H9 (cell line): ENCODE results near the gene S100B. TPM values are rescaled to one million over a fixed set of nuclear protein-coding genes. Genes with fewer than 3 reads are reported as not detected.

Experiments used
- DNase-seq: peaks from one replicate; pipeline ENCODE4 v3.0.0-alpha.2; 2017
- H2AFZ ChIP-seq: one replicate; pipeline ENCODE4 v1.6.1; 2013; ENCODE audit warnings: mild to moderate bottlenecking, low read length, control low read depth, moderate library complexity
- H2AK5ac ChIP-seq: 2 replicates; pipeline ENCODE4 v1.6.1; 2013; ENCODE audit warnings: low read length, control low read depth, mixed read lengths; ENCODE audit not compliant: insufficient read length
- H2BK120ac ChIP-seq: one replicate; pipeline ENCODE4 v1.6.1; 2013; ENCODE audit warnings: low read depth, mild to moderate bottlenecking, low read length, control low read depth, inconsistent platforms; ENCODE audit not compliant: poor library complexity, severe bottlenecking
- H2BK12ac ChIP-seq: 2 replicates; pipeline ENCODE4 v1.6.1; 2013; ENCODE audit warnings: low read length, control low read depth, mixed read lengths, low read depth; ENCODE audit not compliant: insufficient read length
- H2BK15ac ChIP-seq: 2 replicates; pipeline ENCODE4 v1.6.1; 2013; ENCODE audit warnings: low read depth, low read length, control low read depth
- H2BK20ac ChIP-seq: one replicate; pipeline ENCODE4 v1.6.1; 2013; ENCODE audit warnings: low read depth, mild to moderate bottlenecking, low read length, control low read depth, inconsistent platforms; ENCODE audit not compliant: poor library complexity, severe bottlenecking
- H2BK5ac ChIP-seq: 2 replicates; pipeline ENCODE4 v1.6.1; 2013; ENCODE audit warnings: low read length, control low read depth, mixed read lengths; ENCODE audit not compliant: insufficient read length
- H3K14ac ChIP-seq: 2 replicates; pipeline ENCODE4 v1.6.1; 2013; ENCODE audit warnings: low read length, control low read depth; ENCODE audit not compliant: insufficient read depth
- H3K18ac ChIP-seq: 2 replicates; pipeline ENCODE4 v1.6.1; 2013; ENCODE audit warnings: low read depth, mild to moderate bottlenecking, mixed read lengths, low read length, control low read depth; ENCODE audit not compliant: insufficient read length
- H3K23ac ChIP-seq: 2 replicates; pipeline ENCODE4 v1.6.1; 2013; ENCODE audit warnings: low read length, control low read depth, mixed read lengths, low read depth; ENCODE audit not compliant: insufficient read length
- H3K23me2 ChIP-seq: 2 replicates; pipeline ENCODE4 v1.6.1; 2013; ENCODE audit warnings: low read depth, mild to moderate bottlenecking, mixed read lengths, low read length, control low read depth; ENCODE audit not compliant: insufficient read length, poor library complexity, severe bottlenecking
- H3K27ac ChIP-seq: 2 replicates; pipeline ENCODE4 v1.5.1; 2013; ENCODE audit warnings: low read length, control low read depth, mixed read lengths, low read depth; ENCODE audit not compliant: insufficient read length
- H3K27me3 ChIP-seq: 2 replicates; pipeline ENCODE4 v1.6.1; 2013; ENCODE audit warnings: low read length, control low read depth, inconsistent platforms; ENCODE audit not compliant: insufficient read depth
- H3K4ac ChIP-seq: 2 replicates; pipeline ENCODE4 v1.6.1; 2013; ENCODE audit warnings: low read depth, mild to moderate bottlenecking, control low read depth, inconsistent platforms, low read length, moderate library complexity
- H3K4me1 ChIP-seq: 2 replicates; pipeline ENCODE4 v1.6.1; 2013; ENCODE audit warnings: low read length, control low read depth, inconsistent platforms; ENCODE audit not compliant: insufficient read depth
- H3K4me2 ChIP-seq: 2 replicates; pipeline ENCODE4 v1.6.1; 2013; ENCODE audit warnings: low read length, control low read depth, mixed read lengths; ENCODE audit not compliant: insufficient read length, insufficient read depth
- H3K56ac ChIP-seq: 2 replicates; pipeline ENCODE4 v1.6.1; 2013; ENCODE audit warnings: low read depth, mild to moderate bottlenecking, mixed read lengths, low read length, control low read depth; ENCODE audit not compliant: insufficient read length
- H3K79me1 ChIP-seq: 2 replicates; pipeline ENCODE4 v1.6.1; 2013; ENCODE audit warnings: low read depth, mild to moderate bottlenecking, moderate library complexity, low read length, control low read depth, inconsistent platforms; ENCODE audit not compliant: insufficient read depth, poor library complexity, severe bottlenecking
- H3K79me2 ChIP-seq: 2 replicates; pipeline ENCODE4 v1.6.1; 2013; ENCODE audit warnings: low read length, control low read depth, inconsistent platforms; ENCODE audit not compliant: insufficient read depth
- H3K9ac ChIP-seq: 2 replicates; pipeline ENCODE4 v1.6.1; 2013; ENCODE audit warnings: low read length, control low read depth, mixed read lengths; ENCODE audit not compliant: insufficient read length; ENCODE audit errors: extremely low read depth
- H3K9me3 ChIP-seq: one replicate; pipeline ENCODE4 v1.6.1; 2013; ENCODE audit warnings: low read depth, low read length, inconsistent platforms; ENCODE audit not compliant: control insufficient read depth
- H3T11ph ChIP-seq: one replicate; pipeline ENCODE4 v1.6.1; 2013; ENCODE audit warnings: mild to moderate bottlenecking, low read length, control low read depth, inconsistent platforms
- H4K20me1 ChIP-seq: one replicate; pipeline ENCODE4 v1.6.1; 2013; ENCODE audit not compliant: control insufficient read depth, insufficient read length, insufficient read depth
- H4K5ac ChIP-seq: 2 replicates; pipeline ENCODE4 v1.6.1; 2013; ENCODE audit warnings: low read depth, mild to moderate bottlenecking, mixed read lengths, low read length, control low read depth; ENCODE audit not compliant: insufficient read length
- H4K8ac ChIP-seq: replicated peaks from 2 replicates; pipeline ENCODE4 v1.6.1; 2013; ENCODE audit warnings: low read length, control low read depth, mixed read lengths, low read depth; ENCODE audit not compliant: insufficient read length
- H4K91ac ChIP-seq: 2 replicates; pipeline ENCODE4 v1.6.1; 2013; ENCODE audit warnings: low read depth, mild to moderate bottlenecking, moderate library complexity, mixed read lengths, low read length, control low read depth; ENCODE audit not compliant: insufficient read length
- H3K27ac Mint-ChIP-seq, 3 experiments: 2 replicates in 2 of 3; 3 replicates in 1 of 3; pipeline ENCODE4 v1.8.0; 2020 to 2021; ENCODE audit warnings: mixed read lengths in 3 of 3, mild to moderate bottlenecking in 1 of 3, moderate library complexity in 1 of 3
- H3K27me3 Mint-ChIP-seq: 2 replicates; pipeline ENCODE4 v1.8.0; 2021; ENCODE audit warnings: low read depth, mild to moderate bottlenecking, moderate library complexity, mixed read lengths
- H3K36me3 Mint-ChIP-seq, 3 experiments: 2 replicates in 2 of 3; 3 replicates in 1 of 3; pipeline ENCODE4 v1.8.0; 2020 to 2021; ENCODE audit warnings: low read depth in 3 of 3, mixed read lengths in 3 of 3; ENCODE audit not compliant: insufficient read depth in 1 of 3
- H3K4me1 Mint-ChIP-seq, 2 experiments: 2 replicates each; pipeline ENCODE4 v1.8.0; 2020; ENCODE audit warnings: mixed read lengths in 2 of 2
- H3K4me3 Mint-ChIP-seq, 2 experiments: 2 replicates in 1 of 2; 3 replicates in 1 of 2; pipeline ENCODE4 v1.8.0; 2020 to 2021; ENCODE audit warnings: mild to moderate bottlenecking in 2 of 2, mixed read lengths in 2 of 2, moderate library complexity in 1 of 2
- H3K9me3 Mint-ChIP-seq, 2 experiments: 2 replicates in 1 of 2; 3 replicates in 1 of 2; pipeline ENCODE4 v1.8.0; 2020; ENCODE audit warnings: mild to moderate bottlenecking in 2 of 2, mixed read lengths in 2 of 2, moderate library complexity in 1 of 2
- WGBS: extraction: QIAGEN DNeasy Blood & Tissue Kit; methylation state at CpG from one replicate; pipeline ENCODE4 v1.1.7; 2013; ENCODE audit warnings: missing lambda C conversion rate, low lambda C conversion rate, mixed read lengths; ENCODE audit not compliant: insufficient read length; ENCODE audit errors: extremely low coverage; 5-methylcytosine and 5-hydroxymethylcytosine counted together
- total RNA-seq: library from RNA; stranded (reverse); gene quantifications from 2 replicates; pipeline ENCODE4 v1.2.1, GENCODE V29; 2021
- TF ChIP-seq, protein P1 (sequence below): fragments of 200-600 bp; sonication (generic); conservative IDR thresholded peaks from 3 replicates; pipeline ENCODE4 v1.8.0; 2021; ENCODE audit warnings: antibody characterized with exemption, mild to moderate bottlenecking

S100B gene
- total RNA-seq, 1 experiment from 2014 or later: 0.26 TPM

DNA sequence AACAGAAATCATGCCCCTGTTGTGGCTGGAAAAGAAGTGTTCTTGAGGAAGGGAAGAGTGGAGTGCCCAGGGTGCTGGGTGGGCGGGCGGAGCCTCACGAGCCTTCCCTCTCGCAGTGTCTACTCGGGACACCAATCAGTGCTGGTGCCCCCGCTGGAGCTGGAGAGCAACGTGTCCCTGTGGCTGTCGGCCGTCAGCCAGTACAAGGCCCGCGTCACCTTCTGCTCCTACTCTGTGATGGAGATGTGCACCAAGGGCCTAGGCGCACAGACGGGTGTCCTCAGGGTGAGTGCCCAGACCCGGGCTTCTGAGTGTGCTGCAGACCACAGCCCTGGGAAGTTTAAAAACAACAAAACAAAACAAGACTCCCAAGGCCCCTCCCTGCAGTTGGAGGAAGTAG is 47.4 kb downstream of the S100B start:
- no peaks in the 10 kb centered on the region for H3K4me1 ChIP-seq
- H2BK12ac ChIP-seq: no peak overlapping the region
- H3K4me3 Mint-ChIP-seq: no peak overlapping the region
- no peak overlapping the region for H3K4me2 ChIP-seq
- H3K27me3 Mint-ChIP-seq: no peaks in the 10 kb centered on the region
- no peak overlapping the region for H4K8ac ChIP-seq
- no peak overlapping the region for H4K5ac ChIP-seq
- H3K9me3 ChIP-seq: no peaks in the 10 kb centered on the region
- H3K14ac ChIP-seq: no peak overlapping the region
- H2AFZ ChIP-seq: no peak overlapping the region
- no peak overlapping the region for H2AK5ac ChIP-seq
- no peak overlapping the region for H3K4ac ChIP-seq
- DNase-seq: no peak
- no peak overlapping the region for H3K27ac ChIP-seq
- no peaks in the 10 kb centered on the region for H3K79me1 ChIP-seq
- H3K27me3 ChIP-seq: no peaks in the 10 kb centered on the region
- no peak overlapping the region for H3K23ac ChIP-seq
- H3K79me2 ChIP-seq: 0 out of 2 replicates have a peak, but pooled peaks cover 2% of the 10 kb centered on the region
- H2BK20ac ChIP-seq: no peak overlapping the region
- no peak overlapping the region for H2BK15ac ChIP-seq
- no peak overlapping the region for H3K18ac ChIP-seq
- no peak overlapping the region for H3K56ac ChIP-seq
- no CpG with 5 or more reads among the region's 14 CpGs for WGBS
- no peak overlapping the region for H2BK120ac ChIP-seq
- no peaks in the 10 kb centered on the region for H3K23me2 ChIP-seq
- TF ChIP-seq, protein P1, sequence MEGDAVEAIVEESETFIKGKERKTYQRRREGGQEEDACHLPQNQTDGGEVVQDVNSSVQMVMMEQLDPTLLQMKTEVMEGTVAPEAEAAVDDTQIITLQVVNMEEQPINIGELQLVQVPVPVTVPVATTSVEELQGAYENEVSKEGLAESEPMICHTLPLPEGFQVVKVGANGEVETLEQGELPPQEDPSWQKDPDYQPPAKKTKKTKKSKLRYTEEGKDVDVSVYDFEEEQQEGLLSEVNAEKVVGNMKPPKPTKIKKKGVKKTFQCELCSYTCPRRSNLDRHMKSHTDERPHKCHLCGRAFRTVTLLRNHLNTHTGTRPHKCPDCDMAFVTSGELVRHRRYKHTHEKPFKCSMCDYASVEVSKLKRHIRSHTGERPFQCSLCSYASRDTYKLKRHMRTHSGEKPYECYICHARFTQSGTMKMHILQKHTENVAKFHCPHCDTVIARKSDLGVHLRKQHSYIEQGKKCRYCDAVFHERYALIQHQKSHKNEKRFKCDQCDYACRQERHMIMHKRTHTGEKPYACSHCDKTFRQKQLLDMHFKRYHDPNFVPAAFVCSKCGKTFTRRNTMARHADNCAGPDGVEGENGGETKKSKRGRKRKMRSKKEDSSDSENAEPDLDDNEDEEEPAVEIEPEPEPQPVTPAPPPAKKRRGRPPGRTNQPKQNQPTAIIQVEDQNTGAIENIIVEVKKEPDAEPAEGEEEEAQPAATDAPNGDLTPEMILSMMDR: no peak
- H3K9ac ChIP-seq: no peak overlapping the region
- no peak overlapping the region for H2BK5ac ChIP-seq
- H3K4me1 Mint-ChIP-seq: no peaks in the 10 kb centered on the region
- H3K36me3 Mint-ChIP-seq: peaks cover 16 to 66% (median 40%) of the 10 kb centered on the region in 3 experiments; a peak in 6 of 7 replicates
- H4K20me1 ChIP-seq: peaks cover 2% of the 10 kb centered on the region
- no peak overlapping the region for H4K91ac ChIP-seq
- H3T11ph ChIP-seq: no peak overlapping the region
- H3K27ac Mint-ChIP-seq: no peak overlapping the region
- no peaks in the 10 kb centered on the region; a peak in 1 of 5 replicates for H3K9me3 Mint-ChIP-seq
